HFFc6 (cell line): ENCODE measurements around the gene NTSR1. TPM values are rescaled to one million over a fixed set of nuclear protein-coding genes. Genes with fewer than 3 reads are reported as not detected.

ENCODE experiments used
- DNase-seq: peaks from one replicate; pipeline ENCODE4 v3.0.0-alpha.2; 2018
- H3K27ac Mint-ChIP-seq: 2 replicates; pipeline ENCODE4 v1.8.0; 2020; ENCODE audit warnings: mild to moderate bottlenecking, mixed read lengths
- H3K27me3 Mint-ChIP-seq: 2 replicates; pipeline ENCODE4 v1.8.0; 2021; ENCODE audit warnings: mild to moderate bottlenecking, moderate library complexity, mixed read lengths; ENCODE audit not compliant: insufficient read depth
- H3K36me3 Mint-ChIP-seq: 2 replicates; pipeline ENCODE4 v1.8.0; 2021; ENCODE audit warnings: low read depth, mixed read lengths
- H3K4me1 Mint-ChIP-seq: 2 replicates; pipeline ENCODE4 v1.8.0; 2020; ENCODE audit warnings: low read depth, mixed read lengths
- H3K4me3 Mint-ChIP-seq: 2 replicates; pipeline ENCODE4 v1.8.0; 2020; ENCODE audit warnings: mild to moderate bottlenecking, moderate library complexity, mixed read lengths
- H3K9me3 Mint-ChIP-seq: 2 replicates; pipeline ENCODE4 v1.8.0; 2020; ENCODE audit warnings: mild to moderate bottlenecking, mixed read lengths
- total RNA-seq, 6 experiments: library from RNA; stranded (reverse); fragmentation: NEBNext Ultra II Directional; extraction: Animal tissue kit (Norgen Biotek cat#: 25700); gene quantifications; 2 replicates in 1 of 6; 3 replicates in 5 of 6; pipeline ENCODE4 v1.2.3, GENCODE V29; 2021
- TF ChIP-seq, protein P1 (sequence below): fragments of 200-600 bp; sonication (generic); IDR thresholded peaks from 2 replicates; pipeline ENCODE4 v1.5.0; 2021; ENCODE audit warnings: antibody characterized with exemption, mild to moderate bottlenecking

The NTSR1 gene
- total RNA-seq, 6 experiments from 2014 or later, result 3.1 to 6.5 (median 5.6) TPM

DNA sequence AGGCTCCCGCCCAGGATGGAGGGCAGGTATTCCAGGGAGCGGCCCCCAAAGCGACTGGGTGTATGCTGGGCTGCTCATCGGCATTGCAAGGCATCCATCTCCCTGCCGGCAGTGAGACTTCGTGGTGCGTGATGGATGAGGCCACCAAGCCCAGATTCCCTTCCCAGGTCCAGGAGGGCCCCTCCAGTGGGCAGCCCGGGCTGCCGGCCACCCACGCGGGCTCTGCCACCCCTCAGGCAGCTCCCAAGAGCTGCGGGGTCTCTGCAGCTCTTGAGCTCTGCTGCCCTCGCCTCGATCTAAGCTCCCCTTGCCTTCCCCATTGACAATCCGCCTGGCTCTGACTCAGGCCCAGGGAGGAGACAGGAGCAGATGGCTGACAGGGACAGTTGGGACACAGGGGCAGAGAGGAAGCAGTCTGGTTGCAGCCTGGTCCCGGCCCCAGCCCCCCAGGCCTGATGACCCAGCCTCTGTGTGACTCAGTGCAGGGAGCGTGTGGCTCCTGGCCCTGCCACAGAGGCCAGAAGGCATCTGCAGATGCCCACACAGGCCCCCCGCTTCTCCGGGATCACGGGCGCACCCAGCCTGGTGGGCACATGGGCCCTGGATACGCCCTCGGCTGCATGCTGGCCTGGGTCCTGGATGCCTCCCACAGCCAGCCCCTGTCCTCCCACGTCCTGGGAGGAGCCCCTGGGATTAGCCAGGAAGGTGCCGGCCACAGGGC, 33.3 kb upstream of the NTSR1 start:
- H3K27me3 Mint-ChIP-seq, result peaks cover 7% of the 10 kb centered on the region
- peak; percentile 22 for DNase-seq
- H3K4me1 Mint-ChIP-seq, result peaks cover 20% of the 10 kb centered on the region
- no peak overlapping the region for H3K4me3 Mint-ChIP-seq
- H3K36me3 Mint-ChIP-seq, result peaks cover 9% of the 10 kb centered on the region
- H3K9me3 Mint-ChIP-seq, result peaks cover 9% of the 10 kb centered on the region
- no peak overlapping the region for H3K27ac Mint-ChIP-seq
- TF ChIP-seq, protein P1, sequence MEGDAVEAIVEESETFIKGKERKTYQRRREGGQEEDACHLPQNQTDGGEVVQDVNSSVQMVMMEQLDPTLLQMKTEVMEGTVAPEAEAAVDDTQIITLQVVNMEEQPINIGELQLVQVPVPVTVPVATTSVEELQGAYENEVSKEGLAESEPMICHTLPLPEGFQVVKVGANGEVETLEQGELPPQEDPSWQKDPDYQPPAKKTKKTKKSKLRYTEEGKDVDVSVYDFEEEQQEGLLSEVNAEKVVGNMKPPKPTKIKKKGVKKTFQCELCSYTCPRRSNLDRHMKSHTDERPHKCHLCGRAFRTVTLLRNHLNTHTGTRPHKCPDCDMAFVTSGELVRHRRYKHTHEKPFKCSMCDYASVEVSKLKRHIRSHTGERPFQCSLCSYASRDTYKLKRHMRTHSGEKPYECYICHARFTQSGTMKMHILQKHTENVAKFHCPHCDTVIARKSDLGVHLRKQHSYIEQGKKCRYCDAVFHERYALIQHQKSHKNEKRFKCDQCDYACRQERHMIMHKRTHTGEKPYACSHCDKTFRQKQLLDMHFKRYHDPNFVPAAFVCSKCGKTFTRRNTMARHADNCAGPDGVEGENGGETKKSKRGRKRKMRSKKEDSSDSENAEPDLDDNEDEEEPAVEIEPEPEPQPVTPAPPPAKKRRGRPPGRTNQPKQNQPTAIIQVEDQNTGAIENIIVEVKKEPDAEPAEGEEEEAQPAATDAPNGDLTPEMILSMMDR, result no peak

GRCh38 chr20:62675877-62676260, 32.8 kb upstream of the NTSR1 start:
- Mint-ChIP-seq H3K9me3 (peaks cover 15% of the 10 kb centered on the region), H3K4me1 (peaks cover 20% of the 10 kb centered on the region), H3K27ac (no peak overlapping the region), H3K36me3 (peaks cover 15% of the 10 kb centered on the region), H3K27me3 (peaks cover 7% of the 10 kb centered on the region), H3K4me3 (no peak overlapping the region)
- TF ChIP-seq, protein P1, result no peak
- no peak for DNase-seq

DNA sequence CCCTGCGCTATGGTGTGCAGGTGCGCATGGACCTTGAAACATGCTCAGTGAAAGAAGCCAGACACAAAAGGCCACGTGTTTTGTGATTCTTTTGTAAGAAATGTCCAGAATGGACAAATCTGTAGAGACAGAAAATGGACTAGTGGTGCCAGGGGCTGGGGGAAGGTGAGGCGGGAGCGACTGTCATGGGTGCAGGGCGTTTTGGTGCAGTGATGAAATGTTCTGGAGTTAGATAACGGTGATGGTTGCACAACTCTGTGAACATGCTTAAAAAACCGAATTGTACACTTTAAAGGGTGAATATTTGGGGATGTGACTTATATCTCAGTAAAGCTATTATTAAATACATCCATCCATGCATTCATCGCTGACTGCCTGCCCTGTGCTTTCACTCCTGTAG, 31.7 kb upstream of the NTSR1 start:
- H3K4me3 Mint-ChIP-seq, result no peak overlapping the region
- peaks cover 20% of the 10 kb centered on the region for H3K4me1 Mint-ChIP-seq
- DNase-seq, result no peak
- TF ChIP-seq, protein P1, result no peak
- peaks cover 12% of the 10 kb centered on the region for H3K27me3 Mint-ChIP-seq
- no peak overlapping the region for H3K27ac Mint-ChIP-seq
- peaks cover 15% of the 10 kb centered on the region for H3K36me3 Mint-ChIP-seq
- H3K9me3 Mint-ChIP-seq, result peaks cover 19% of the 10 kb centered on the region

- Mint-ChIP-seq H3K4me3 (no peak overlapping the region), H3K9me3 (peaks cover 19% of the 10 kb centered on the region), H3K36me3 (peaks cover 15% of the 10 kb centered on the region), H3K4me1 (peaks cover 20% of the 10 kb centered on the region), H3K27me3 (peaks cover 16% of the 10 kb centered on the region), H3K27ac (no peak overlapping the region)
- TF ChIP-seq, protein P1, result no peak
- no peak for DNase-seq
Observed at GRCh38 chr20:62677678-62678077, 31.0 kb upstream of the NTSR1 start.

GRCh38 chr20:62678553-62678952, 30.1 kb upstream of the NTSR1 start:
- Mint-ChIP-seq H3K27me3 (peaks cover 21% of the 10 kb centered on the region), H3K36me3 (peaks cover 15% of the 10 kb centered on the region), H3K27ac (no peak overlapping the region), H3K4me3 (no peak overlapping the region), H3K9me3 (peaks cover 19% of the 10 kb centered on the region), H3K4me1 (peaks cover 20% of the 10 kb centered on the region)
- TF ChIP-seq, protein P1, result no peak
- DNase-seq, result no peak
